CD4-positive, alpha-beta T cell treated with Interleukin-21 for 1 hour (primary cell): ENCODE measurements around the gene ZNF496.

Experiments used
- DNase-seq: peaks from one replicate; pipeline ENCODE4 v3.0.0-alpha.2; 2020

Gene ZNF496

GRCh38 chr1:247326411-247327130, 5.1 kb downstream of the ZNF496 start:
- no peak for DNase-seq

- no peak for DNase-seq
Observed at GRCh38 chr1:247324923-247325322, 6.7 kb downstream of the ZNF496 start.

GRCh38 chr1:247324204-247324787, 7.4 kb downstream of the ZNF496 start:
- no peak for DNase-seq

GRCh38 chr1:247322849-247323586, 8.6 kb downstream of the ZNF496 start:
- DNase-seq: no peak

GRCh38 chr1:247322442-247322841, 9.2 kb downstream of the ZNF496 start:
- DNase-seq: no peak

- no peak for DNase-seq
Observed at GRCh38 chr1:247317702-247318101, 14.0 kb downstream of the ZNF496 start.

GRCh38 chr1:247316590-247317197, 15.0 kb downstream of the ZNF496 start:
- DNase-seq: no peak

GRCh38 chr1:247304031-247304430, 27.6 kb downstream of the ZNF496 start:
- DNase-seq: no peak

GRCh38 chr1:247303216-247303615, 28.5 kb downstream of the ZNF496 start:
- DNase-seq: no peak

GRCh38 chr1:247301176-247301540, 30.5 kb downstream of the ZNF496 start:
- no peak for DNase-seq

- DNase-seq: no peak
Observed at GRCh38 chr1:247300491-247301175, 31.0 kb downstream of the ZNF496 start.

GRCh38 chr1:247299723-247300381, 31.8 kb downstream of the ZNF496 start:
- no peak for DNase-seq

- no peak for DNase-seq
Observed at GRCh38 chr1:247298701-247299100, 33.0 kb downstream of the ZNF496 start.

- no peak for DNase-seq
Observed at GRCh38 chr1:247298124-247298481, 33.6 kb downstream of the ZNF496 start.

GRCh38 chr1:247297263-247298123, 34.2 kb downstream of the ZNF496 start:
- no peak for DNase-seq

GRCh38 chr1:247296599-247297180, 35.0 kb downstream of the ZNF496 start:
- DNase-seq: no peak

GRCh38 chr1:247295746-247296145, 35.9 kb downstream of the ZNF496 start:
- no peak for DNase-seq

- no peak for DNase-seq
Observed at GRCh38 chr1:247295274-247295684, 36.4 kb downstream of the ZNF496 start.

GRCh38 chr1:247294282-247294681, 37.4 kb downstream of the ZNF496 start:
- DNase-seq: no peak

GRCh38 chr1:247293047-247293446, 38.6 kb downstream of the ZNF496 start:
- DNase-seq: no peak
